ENCODE results near the gene CYB5R3.

CYB5R3 gene

DNA sequence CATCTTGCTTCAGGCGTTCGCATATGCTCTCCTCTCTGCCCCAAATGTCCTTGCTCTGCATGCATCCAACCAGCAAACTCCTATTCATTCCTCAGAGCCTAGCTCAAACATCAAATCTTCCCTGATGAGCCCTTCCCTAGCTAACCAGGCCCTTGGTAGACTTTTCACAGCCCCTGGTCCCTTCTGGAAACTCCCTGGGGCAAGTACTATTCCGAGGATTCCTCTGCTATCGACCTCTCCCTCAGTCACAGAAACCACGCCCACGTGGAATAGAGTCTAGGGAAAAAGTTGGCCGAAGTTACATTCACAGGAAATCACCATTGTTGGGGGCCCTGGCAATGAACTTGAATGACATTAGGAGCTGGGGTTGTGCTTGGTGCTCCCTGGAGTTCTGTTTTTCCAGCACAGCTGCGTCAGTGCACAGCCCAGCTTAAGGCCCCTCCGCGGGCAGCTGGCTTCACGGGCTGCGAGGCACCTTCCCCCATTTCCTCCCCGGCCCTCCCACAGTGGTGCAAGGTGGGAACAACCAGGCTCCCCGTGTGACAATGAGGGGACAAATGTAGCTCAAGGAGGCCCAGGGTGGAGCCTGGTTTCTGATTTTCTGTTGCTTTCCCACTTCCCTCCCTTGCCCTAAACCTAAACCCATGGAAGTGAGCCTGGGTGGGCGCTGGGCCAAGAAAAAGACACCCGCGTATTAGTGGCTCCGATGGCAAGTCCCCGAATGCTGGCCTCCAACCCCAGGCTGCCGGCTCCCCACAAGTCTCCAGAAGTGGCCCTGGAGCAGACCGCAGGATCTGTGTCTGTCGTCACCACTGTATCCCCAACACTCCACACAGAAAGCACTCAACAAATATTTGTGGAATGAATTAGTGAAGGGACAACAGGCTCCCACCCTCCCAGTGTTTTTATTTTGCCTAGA, 4.5 kb downstream of the CYB5R3 start:
- Histone ChIP-seq H3K27me3 (ENCODE audit: control insufficient read depth in 1 of 2, insufficient read depth in 2 of 2, low read length in 2 of 2) (no peaks in the 10 kb centered on the region), H3K4me3 (ENCODE audit: low read length in 2 of 2) (peak overlapping the region; percentile 15 to 67), H3K9ac (ENCODE audit: low read length in 2 of 2) (peak overlapping the region; percentile 52 to 68), H3K36me3 (ENCODE audit: control insufficient read depth in 2 of 2, insufficient read depth in 2 of 2, low read length in 2 of 2) (no peaks in the 10 kb centered on the region), H3K4me1 (ENCODE audit: control insufficient read depth, insufficient read depth, low read length) (peaks cover 63% of the 10 kb centered on the region), H3K9me3 (ENCODE audit: control insufficient read depth in 2 of 2, low read length in 2 of 2) (no peaks in the 10 kb centered on the region), H3K27ac (ENCODE audit: low read length) (peak overlapping the region; percentile 85)

DNA sequence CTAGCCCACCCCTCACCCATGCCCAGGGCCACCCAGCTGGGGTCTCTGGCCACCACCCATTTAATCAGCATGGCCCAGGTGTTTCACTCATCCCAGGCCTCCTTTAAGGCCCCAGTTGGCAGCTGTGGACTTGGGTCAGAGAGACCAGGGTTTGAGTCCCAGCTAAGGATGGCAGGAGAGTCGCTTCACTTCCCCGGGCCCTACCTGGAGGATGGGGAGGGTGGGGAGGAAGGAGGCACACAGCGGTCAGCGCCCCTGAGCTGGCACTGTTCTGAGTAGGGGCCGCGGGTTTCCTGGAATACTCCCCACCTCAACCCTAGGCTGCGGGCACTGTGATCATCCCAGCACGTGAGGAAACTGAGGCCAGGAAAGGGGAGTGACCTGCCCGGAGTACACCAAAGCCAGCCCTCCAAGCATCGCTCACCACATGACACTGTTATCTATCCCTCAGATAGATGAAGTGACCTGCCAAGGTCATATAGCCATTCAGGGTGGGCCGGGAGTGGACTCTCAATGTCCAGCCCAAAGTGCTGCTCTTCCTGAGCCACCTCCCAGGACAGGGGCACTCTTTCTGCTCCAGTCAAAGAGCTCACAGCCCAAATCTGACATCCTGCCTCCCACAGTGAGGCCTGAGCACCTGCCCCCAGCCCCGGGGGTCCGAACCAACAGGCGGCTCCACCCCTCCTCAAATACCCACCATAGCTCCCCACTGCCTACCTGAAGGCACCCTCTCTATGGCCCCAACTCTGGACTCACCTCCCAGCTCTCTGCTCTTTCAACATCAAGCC, 5.4 kb downstream of the CYB5R3 start:
- H3K4me1 ChIP-seq (ENCODE audit: control insufficient read depth, insufficient read depth, low read length) = peaks cover 59% of the 10 kb centered on the region
- peak overlapping the region in 1 of 2 donors; percentile 67 for H3K4me3 ChIP-seq (ENCODE audit: low read length in 2 of 2)
- peak overlapping the region; percentile 22 to 68 for H3K9ac ChIP-seq (ENCODE audit: low read length in 2 of 2)

DNA sequence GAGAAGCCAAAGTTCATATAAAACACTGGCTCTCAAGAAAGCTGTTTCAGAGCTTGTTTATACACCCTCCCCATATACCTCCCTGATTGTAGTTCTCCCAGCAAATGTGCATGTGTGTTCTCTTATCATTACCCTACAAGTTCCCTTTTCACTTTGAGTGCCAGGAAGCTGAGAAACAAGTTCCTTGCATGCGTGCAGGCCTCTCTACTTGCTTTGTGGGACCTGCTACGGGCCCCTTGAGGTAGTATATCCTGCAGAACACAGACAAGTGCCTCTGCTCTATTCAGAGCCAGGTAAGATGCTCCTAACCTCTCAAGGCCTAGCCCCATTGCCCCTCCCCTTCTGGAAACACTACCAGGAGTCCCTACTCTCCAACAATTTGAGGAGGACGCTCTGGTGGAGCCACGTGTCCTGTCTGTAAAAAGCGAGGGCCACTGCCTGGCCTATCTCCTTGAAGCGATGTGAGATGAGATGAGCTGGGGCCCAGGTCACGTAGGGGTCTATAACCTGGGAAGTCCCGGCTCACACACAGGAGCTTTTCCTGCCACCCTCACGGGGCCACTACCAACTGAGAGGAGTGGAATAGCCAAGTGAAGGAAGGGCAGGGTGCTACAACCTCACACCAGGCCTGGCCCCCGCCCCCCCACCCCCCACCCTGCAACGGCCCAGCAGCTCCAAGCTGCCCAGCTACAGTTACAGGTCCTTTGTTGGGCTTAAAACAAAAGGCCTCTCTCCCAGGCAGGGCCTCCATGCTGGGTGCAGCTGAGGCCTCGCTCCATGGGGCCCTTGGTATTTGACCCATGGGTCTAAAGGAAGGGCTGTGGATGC, 6.2 kb downstream of the CYB5R3 start:
- Histone ChIP-seq H3K9me3 (ENCODE audit: control insufficient read depth in 2 of 2, low read length in 2 of 2) (no peaks in the 10 kb centered on the region), H3K27me3 (ENCODE audit: control insufficient read depth in 1 of 2, insufficient read depth in 2 of 2, low read length in 2 of 2) (no peaks in the 10 kb centered on the region), H3K4me3 (ENCODE audit: low read length in 2 of 2) (no peak overlapping the region), H3K27ac (ENCODE audit: low read length) (no peak overlapping the region), H3K36me3 (ENCODE audit: control insufficient read depth in 2 of 2, insufficient read depth in 2 of 2, low read length in 2 of 2) (no peaks in the 10 kb centered on the region), H3K4me1 (ENCODE audit: control insufficient read depth, insufficient read depth, low read length) (peaks cover 51% of the 10 kb centered on the region), H3K9ac (ENCODE audit: low read length in 2 of 2) (no peak overlapping the region)

More for the DNA sequence above, 5.4 kb downstream of the CYB5R3 start:
- H3K27me3 ChIP-seq (ENCODE audit: control insufficient read depth in 1 of 2, insufficient read depth in 2 of 2, low read length in 2 of 2) = no peaks in the 10 kb centered on the region
- H3K27ac ChIP-seq (ENCODE audit: low read length) = peak overlapping the region; percentile 85
- no peaks in the 10 kb centered on the region for H3K9me3 ChIP-seq (ENCODE audit: control insufficient read depth in 2 of 2, low read length in 2 of 2)
- H3K36me3 ChIP-seq (ENCODE audit: control insufficient read depth in 2 of 2, insufficient read depth in 2 of 2, low read length in 2 of 2) = no peaks in the 10 kb centered on the region

DNA sequence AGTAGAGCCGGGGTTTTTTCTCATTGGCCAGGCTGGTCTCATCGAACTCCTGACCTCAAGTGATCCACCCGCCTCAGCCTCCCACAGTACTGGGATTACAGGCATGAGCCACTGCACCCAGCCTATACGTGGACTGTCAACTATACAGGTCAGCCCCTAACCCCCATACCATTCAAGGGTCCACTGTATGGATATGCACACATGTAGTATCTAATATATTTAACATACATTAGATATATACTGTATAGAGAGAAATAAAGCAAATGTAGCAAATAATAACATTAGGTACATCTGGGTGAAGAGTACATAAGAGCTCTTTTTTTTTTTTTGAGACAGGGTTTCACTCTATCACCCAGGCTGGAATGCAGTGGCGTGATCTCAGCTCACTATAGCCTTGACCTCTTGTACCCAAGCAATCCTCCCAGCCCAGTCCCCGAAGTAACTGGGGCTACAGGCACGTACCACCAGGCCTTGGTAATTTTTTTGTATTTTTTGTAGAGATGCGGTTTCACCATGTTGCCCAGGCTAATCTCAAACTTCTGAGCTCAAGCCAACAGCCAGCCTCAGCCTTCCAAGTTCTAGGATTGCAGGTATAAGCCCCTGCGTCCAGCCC, 7.3 kb downstream of the CYB5R3 start:
- Histone ChIP-seq H3K27me3 (ENCODE audit: control insufficient read depth in 1 of 2, insufficient read depth in 2 of 2, low read length in 2 of 2) (no peaks in the 10 kb centered on the region), H3K4me3 (ENCODE audit: low read length in 2 of 2) (no peak overlapping the region), H3K27ac (ENCODE audit: low read length) (no peak overlapping the region), H3K9ac (ENCODE audit: low read length in 2 of 2) (no peak overlapping the region), H3K9me3 (ENCODE audit: control insufficient read depth in 2 of 2, low read length in 2 of 2) (no peaks in the 10 kb centered on the region), H3K4me1 (ENCODE audit: control insufficient read depth, insufficient read depth, low read length) (peaks cover 41% of the 10 kb centered on the region), H3K36me3 (ENCODE audit: control insufficient read depth in 2 of 2, insufficient read depth in 2 of 2, low read length in 2 of 2) (peaks cover 0 to 3% of the 10 kb centered on the region in 2 donors)

DNA sequence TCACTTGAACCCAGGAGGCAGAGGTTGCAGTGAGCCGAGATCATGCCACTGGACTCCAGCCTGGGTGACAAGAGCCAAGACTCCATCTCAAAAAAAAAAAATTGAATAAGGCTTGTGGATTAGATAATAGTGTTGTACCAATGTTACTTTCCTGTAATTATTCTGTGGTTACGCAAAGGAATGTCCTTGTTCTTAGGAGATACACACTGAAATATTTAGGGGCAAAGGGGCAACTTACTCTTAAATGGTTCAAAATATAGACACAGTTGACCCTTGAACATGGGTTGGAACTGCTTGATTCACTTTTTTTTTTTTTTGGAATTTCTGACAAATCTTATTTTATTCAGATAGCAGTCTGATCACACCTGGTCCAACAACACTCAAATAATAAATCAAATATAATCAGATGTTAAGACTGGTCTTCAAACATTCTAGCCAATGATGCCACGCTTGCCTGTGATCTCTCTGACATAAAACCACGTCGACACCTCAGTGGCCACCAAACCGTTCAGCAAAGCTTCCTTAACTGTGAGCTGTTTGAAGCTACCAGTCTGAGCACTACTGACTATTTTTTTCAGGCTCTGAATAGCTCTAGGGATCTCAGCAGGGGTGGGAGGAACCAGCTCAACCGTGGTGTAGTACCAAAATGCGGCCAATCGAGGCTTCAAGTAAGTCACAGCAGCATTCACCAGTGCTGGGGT, 9.5 kb downstream of the CYB5R3 start:
- Histone ChIP-seq H3K27me3 (ENCODE audit: control insufficient read depth in 1 of 2, insufficient read depth in 2 of 2, low read length in 2 of 2) (no peaks in the 10 kb centered on the region), H3K4me1 (ENCODE audit: control insufficient read depth, insufficient read depth, low read length) (peaks cover 29% of the 10 kb centered on the region), H3K9me3 (ENCODE audit: control insufficient read depth in 2 of 2, low read length in 2 of 2) (no peaks in the 10 kb centered on the region), H3K4me3 (ENCODE audit: low read length in 2 of 2) (no peak overlapping the region), H3K27ac (ENCODE audit: low read length) (no peak overlapping the region), H3K36me3 (ENCODE audit: control insufficient read depth in 2 of 2, insufficient read depth in 2 of 2, low read length in 2 of 2) (peaks cover 7 to 10% of the 10 kb centered on the region in 2 donors), H3K9ac (ENCODE audit: low read length in 2 of 2) (no peak overlapping the region)

DNA sequence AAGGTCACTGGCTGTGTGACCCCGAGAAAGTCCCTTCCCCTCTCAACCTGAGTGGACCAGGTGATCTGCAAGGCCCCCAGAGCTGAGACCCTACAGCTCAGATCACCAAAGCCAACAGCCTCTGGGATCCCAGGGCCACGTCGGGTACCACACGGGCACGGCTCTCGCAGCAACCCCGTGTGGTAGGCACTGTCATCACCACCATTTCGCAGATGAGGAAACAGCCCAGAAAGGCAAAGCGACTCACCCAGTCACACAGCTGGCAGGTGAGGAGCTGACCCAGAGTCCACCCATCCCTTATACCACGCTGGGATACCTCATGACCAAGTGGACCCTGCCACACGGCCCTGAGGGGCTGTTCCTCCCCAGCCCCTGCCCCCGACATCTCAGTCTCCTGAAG, 11.6 kb downstream of the CYB5R3 start:
- Histone ChIP-seq H3K27me3 (ENCODE audit: control insufficient read depth in 1 of 2, insufficient read depth in 2 of 2, low read length in 2 of 2) (no peaks in the 10 kb centered on the region), H3K27ac (ENCODE audit: low read length) (no peak overlapping the region), H3K36me3 (ENCODE audit: control insufficient read depth in 2 of 2, insufficient read depth in 2 of 2, low read length in 2 of 2) (peaks cover 18 to 20% of the 10 kb centered on the region in 2 donors), H3K9me3 (ENCODE audit: control insufficient read depth in 2 of 2, low read length in 2 of 2) (no peaks in the 10 kb centered on the region), H3K4me3 (ENCODE audit: low read length in 2 of 2) (no peak overlapping the region), H3K4me1 (ENCODE audit: control insufficient read depth, insufficient read depth, low read length) (peaks cover 11% of the 10 kb centered on the region), H3K9ac (ENCODE audit: low read length in 2 of 2) (no peak overlapping the region)

DNA sequence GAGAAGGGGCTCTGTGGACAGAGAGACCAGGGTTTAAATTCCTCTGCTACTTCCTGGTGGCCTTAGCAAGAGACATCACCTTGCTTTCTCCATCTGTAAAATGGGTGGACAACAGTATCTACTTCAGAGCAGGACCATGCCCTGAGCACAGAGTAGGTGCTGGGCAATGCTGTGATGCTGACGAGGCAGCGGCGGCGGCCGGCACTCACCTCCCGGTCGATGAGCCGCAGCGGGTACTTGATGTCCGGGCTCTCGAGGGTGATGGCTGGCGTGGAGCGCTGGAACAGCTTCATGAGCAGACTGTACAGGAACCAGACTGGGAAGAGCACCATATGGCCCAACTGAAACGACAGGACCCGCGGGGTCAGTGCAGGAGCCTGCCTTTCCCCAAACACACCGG, 12.7 kb downstream of the CYB5R3 start:
- no peak overlapping the region for H3K4me3 ChIP-seq (ENCODE audit: low read length in 2 of 2)
- H3K9ac ChIP-seq (ENCODE audit: low read length in 2 of 2) = no peak overlapping the region
- peaks cover 13% of the 10 kb centered on the region for H3K4me1 ChIP-seq (ENCODE audit: control insufficient read depth, insufficient read depth, low read length)
- H3K9me3 ChIP-seq (ENCODE audit: control insufficient read depth in 2 of 2, low read length in 2 of 2) = no peaks in the 10 kb centered on the region
- no peaks in the 10 kb centered on the region for H3K27me3 ChIP-seq (ENCODE audit: control insufficient read depth in 1 of 2, insufficient read depth in 2 of 2, low read length in 2 of 2)
- peaks cover 23 to 29% of the 10 kb centered on the region in 2 donors for H3K36me3 ChIP-seq (ENCODE audit: control insufficient read depth in 2 of 2, insufficient read depth in 2 of 2, low read length in 2 of 2)
- peak overlapping the region; percentile 60 for H3K27ac ChIP-seq (ENCODE audit: low read length)

DNA sequence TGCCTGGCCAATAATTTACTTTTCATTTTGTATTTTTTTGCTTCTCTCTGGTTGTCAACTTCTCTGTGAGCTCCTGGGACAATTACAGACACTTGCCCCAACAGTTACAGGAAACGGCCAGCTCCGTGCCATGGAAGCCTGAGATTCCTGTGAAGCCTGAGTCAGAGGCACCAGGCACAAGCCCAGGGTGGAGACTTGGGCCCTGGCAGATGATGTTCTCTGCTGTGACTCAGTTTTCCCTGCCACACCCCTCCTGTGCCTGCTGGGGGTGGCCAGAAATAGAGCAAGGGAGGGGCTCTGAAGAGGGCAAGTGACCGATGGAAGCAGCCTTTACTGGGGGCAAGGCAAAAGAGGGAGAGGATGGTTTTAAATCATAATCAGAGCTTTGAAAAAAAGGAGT, 13.7 kb downstream of the CYB5R3 start:
- Histone ChIP-seq H3K27ac (ENCODE audit: low read length) (peak overlapping the region; percentile 60), H3K9ac (ENCODE audit: low read length in 2 of 2) (no peak overlapping the region), H3K36me3 (ENCODE audit: control insufficient read depth in 2 of 2, insufficient read depth in 2 of 2, low read length in 2 of 2) (peaks cover 29 to 32% of the 10 kb centered on the region in 2 donors), H3K4me3 (ENCODE audit: low read length in 2 of 2) (no peak overlapping the region), H3K4me1 (ENCODE audit: control insufficient read depth, insufficient read depth, low read length) (peaks cover 15% of the 10 kb centered on the region), H3K27me3 (ENCODE audit: control insufficient read depth in 1 of 2, insufficient read depth in 2 of 2, low read length in 2 of 2) (no peaks in the 10 kb centered on the region), H3K9me3 (ENCODE audit: control insufficient read depth in 2 of 2, low read length in 2 of 2) (no peaks in the 10 kb centered on the region)

DNA sequence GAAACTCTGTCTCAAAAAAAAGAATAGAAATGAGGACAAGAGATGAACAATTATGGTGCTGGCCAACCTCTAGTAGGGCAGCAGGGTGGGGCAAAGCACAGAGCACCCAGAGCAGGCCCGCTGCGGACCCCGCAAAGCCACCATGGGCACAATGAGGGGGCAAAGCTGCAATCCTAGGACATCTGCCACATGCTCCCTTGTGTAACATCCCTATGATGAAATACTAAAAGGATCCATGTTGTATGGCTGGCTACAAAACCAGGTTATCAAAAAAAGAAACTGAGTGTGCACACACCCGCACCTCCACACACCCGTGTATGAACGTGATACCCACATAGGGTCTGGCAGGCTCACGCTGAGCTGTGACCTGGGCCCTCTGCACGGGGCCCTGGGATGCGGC, 16.2 kb downstream of the CYB5R3 start:
- Histone ChIP-seq H3K27me3 (ENCODE audit: control insufficient read depth in 1 of 2, insufficient read depth in 2 of 2, low read length in 2 of 2) (no peaks in the 10 kb centered on the region), H3K9ac (ENCODE audit: low read length in 2 of 2) (no peak overlapping the region), H3K27ac (ENCODE audit: low read length) (no peak overlapping the region), H3K4me1 (ENCODE audit: control insufficient read depth, insufficient read depth, low read length) (peaks cover 15% of the 10 kb centered on the region), H3K4me3 (ENCODE audit: low read length in 2 of 2) (no peak overlapping the region), H3K9me3 (ENCODE audit: control insufficient read depth in 2 of 2, low read length in 2 of 2) (no peaks in the 10 kb centered on the region), H3K36me3 (ENCODE audit: control insufficient read depth in 2 of 2, insufficient read depth in 2 of 2, low read length in 2 of 2) (peaks cover 46 to 51% of the 10 kb centered on the region in 2 donors)
